Measurements from ENCODE around the gene TGFBR3.

The TGFBR3 gene

GRCh38 chr1:91798241-91798648, 87.7 kb downstream of the TGFBR3 start:
- no peak for DNase-seq

- no peak for DNase-seq
Measured at GRCh38 chr1:91797164-91797563, 88.8 kb downstream of the TGFBR3 start.

GRCh38 chr1:91796390-91796654, 89.6 kb downstream of the TGFBR3 start:
- DNase-seq = no peak

GRCh38 chr1:91795591-91796389, 90.2 kb downstream of the TGFBR3 start:
- DNase-seq = no peak

GRCh38 chr1:91793877-91794276, 92.1 kb downstream of the TGFBR3 start:
- DNase-seq = no peak

- DNase-seq = no peak
Measured at GRCh38 chr1:91793189-91793588, 92.8 kb downstream of the TGFBR3 start.

- DNase-seq = no peak
Measured at GRCh38 chr1:91792489-91793071, 93.4 kb downstream of the TGFBR3 start.

- peak; percentile 24 for DNase-seq
Measured at GRCh38 chr1:91791691-91792488, 94.1 kb downstream of the TGFBR3 start.

- DNase-seq = no peak
Measured at GRCh38 chr1:91791103-91791502, 94.8 kb downstream of the TGFBR3 start.

GRCh38 chr1:91790392-91790791, 95.6 kb downstream of the TGFBR3 start:
- DNase-seq = no peak

GRCh38 chr1:91789273-91789997, 96.5 kb downstream of the TGFBR3 start:
- DNase-seq = no peak

- no peak for DNase-seq
Measured at GRCh38 chr1:91787919-91788318, 98.0 kb downstream of the TGFBR3 start.

- no peak for DNase-seq
Measured at GRCh38 chr1:91784616-91785015, 101.3 kb downstream of the TGFBR3 start.

- DNase-seq = no peak
Measured at GRCh38 chr1:91784191-91784590, 101.8 kb downstream of the TGFBR3 start.

- DNase-seq = no peak
Measured at GRCh38 chr1:91783423-91784170, 102.4 kb downstream of the TGFBR3 start.

GRCh38 chr1:91781901-91782622, 103.9 kb downstream of the TGFBR3 start:
- DNase-seq = no peak

GRCh38 chr1:91781371-91781825, 104.6 kb downstream of the TGFBR3 start:
- DNase-seq = no peak

- DNase-seq = no peak
Measured at GRCh38 chr1:91779548-91780021, 106.4 kb downstream of the TGFBR3 start.

- DNase-seq = no peak
Measured at GRCh38 chr1:91778964-91779363, 107.0 kb downstream of the TGFBR3 start.

GRCh38 chr1:91777630-91778300, 108.2 kb downstream of the TGFBR3 start:
- no peak for DNase-seq

GRCh38 chr1:91777196-91777595, 108.8 kb downstream of the TGFBR3 start:
- DNase-seq = no peak

Measured in central memory CD4-positive, alpha-beta T cell (primary cell).